WTC11 (cell line): Measurements from ENCODE around the gene TMEM179. TPM values are rescaled to one million over a fixed set of nuclear protein-coding genes. Genes with fewer than 3 reads are reported as not detected.

Experiments
- ATAC-seq: fragments of 200-7000 bp; cut with Tn5 transposase; 2 replicates; pipeline ENCODE4 v1.10.0; 2021; ENCODE audit warnings: mild to moderate bottlenecking, moderate library complexity
- CTCF ChIA-PET: fragments of 300-600 bp; sonication (Branson Sonifier 250); formaldehyde crosslinking; loops from one replicate; lab custom pipeline; 2021; ENCODE audit warnings: antibody characterized with exemption; lab: Charles Lee
- POLR2A ChIA-PET: fragments of 350-600 bp; sonication (Branson Sonifier 250); formaldehyde crosslinking; loops from one replicate; lab custom pipeline; 2021; ENCODE audit warnings: antibody characterized with exemption; lab: Charles Lee
- DNase-seq: peaks from one replicate; pipeline ENCODE4 v3.0.0; 2021; ENCODE audit warnings: low spot score
- H3K27ac Mint-ChIP-seq: 2 replicates; pipeline ENCODE4 v1.8.0; 2021; ENCODE audit warnings: mixed read lengths
- H3K27me3 Mint-ChIP-seq: 2 replicates; pipeline ENCODE4 v1.8.0; 2021; ENCODE audit warnings: low read depth, mild to moderate bottlenecking, moderate library complexity, mixed read lengths
- H3K36me3 Mint-ChIP-seq: 2 replicates; pipeline ENCODE4 v1.8.0; 2021; ENCODE audit warnings: mixed read lengths
- H3K4me1 Mint-ChIP-seq: 2 replicates; pipeline ENCODE4 v1.8.0; 2022; ENCODE audit warnings: mixed read lengths
- H3K4me3 Mint-ChIP-seq: 2 replicates; pipeline ENCODE4 v1.8.0; 2021; ENCODE audit warnings: mild to moderate bottlenecking, moderate library complexity, mixed read lengths
- H3K9me3 Mint-ChIP-seq: 2 replicates; pipeline ENCODE4 v1.8.0; 2021; ENCODE audit warnings: mixed read lengths
- ATF2 ChIP-seq: sonication (generic); formaldehyde crosslinking; IDR thresholded peaks from 2 replicates; pipeline ENCODE4 v1.8.1; 2022; ENCODE audit warnings: low read depth, missing genetic modification reagents, borderline replicate concordance
- E2F4 ChIP-seq: sonication (generic); formaldehyde crosslinking; IDR thresholded peaks from 2 replicates; pipeline ENCODE4 v1.8.1; 2022; ENCODE audit warnings: low read depth, mild to moderate bottlenecking, moderate library complexity, missing genetic modification reagents, borderline replicate concordance
- EMX1 ChIP-seq: fragments of 250-450 bp; sonication (Bioruptor Pico); IDR thresholded peaks from 2 replicates; pipeline ENCODE4 v1.8.0; 2021; ENCODE audit warnings: mild to moderate bottlenecking
- FOXK1 ChIP-seq: sonication (generic); formaldehyde crosslinking; IDR thresholded peaks from 2 replicates; pipeline ENCODE4 v1.8.0; 2022; ENCODE audit warnings: mild to moderate bottlenecking, moderate library complexity, missing genetic modification reagents
- GABPB1 ChIP-seq: sonication (generic); formaldehyde crosslinking; IDR thresholded peaks from 2 replicates; pipeline ENCODE4 v1.8.1; 2023; ENCODE audit warnings: mild to moderate bottlenecking, missing genetic modification reagents
- MAX ChIP-seq: sonication (generic); formaldehyde crosslinking; IDR thresholded peaks from 2 replicates; pipeline ENCODE4 v1.8.0; 2022; ENCODE audit warnings: mild to moderate bottlenecking, missing genetic modification reagents
- MXD4 ChIP-seq: fragments of 250-450 bp; sonication (Bioruptor Pico); IDR thresholded peaks from 2 replicates; pipeline ENCODE4 v1.8.0; 2021; ENCODE audit warnings: mild to moderate bottlenecking, moderate library complexity, borderline replicate concordance
- NR3C1 ChIP-seq: sonication (generic); formaldehyde crosslinking; conservative IDR thresholded peaks from 2 replicates; pipeline ENCODE4 v1.8.1; 2023; ENCODE audit warnings: low read depth, mild to moderate bottlenecking, missing genetic modification reagents
- PRRX2 ChIP-seq: fragments of 250-450 bp; sonication (Bioruptor Pico); IDR thresholded peaks from 2 replicates; pipeline ENCODE4 v1.8.0; 2021; ENCODE audit warnings: mild to moderate bottlenecking
- TCF7 ChIP-seq: sonication (generic); formaldehyde crosslinking; IDR thresholded peaks from 2 replicates; pipeline ENCODE4 v1.8.0; 2022; ENCODE audit warnings: mild to moderate bottlenecking, low read depth, missing genetic modification reagents, moderate library complexity
- USF1 ChIP-seq: sonication (generic); formaldehyde crosslinking; IDR thresholded peaks from 2 replicates; pipeline ENCODE4 v1.8.0; 2022; ENCODE audit warnings: mild to moderate bottlenecking, missing genetic modification reagents
- USF2 ChIP-seq: sonication (generic); formaldehyde crosslinking; IDR thresholded peaks from 2 replicates; pipeline ENCODE4 v1.8.1; 2023; ENCODE audit warnings: mild to moderate bottlenecking, missing genetic modification reagents, moderate library complexity
- ZMAT4 ChIP-seq: fragments of 250-450 bp; sonication (Bioruptor Pico); IDR thresholded peaks from 2 replicates; pipeline ENCODE4 v1.9.0; 2021; ENCODE audit warnings: mild to moderate bottlenecking
- ZNF263 ChIP-seq: sonication (generic); formaldehyde crosslinking; IDR thresholded peaks from 2 replicates; pipeline ENCODE4 v1.8.1; 2022; ENCODE audit warnings: low read depth, mild to moderate bottlenecking, moderate library complexity, missing genetic modification reagents
- ZNF281 ChIP-seq: sonication (generic); formaldehyde crosslinking; IDR thresholded peaks from 2 replicates; pipeline ENCODE4 v1.8.0; 2023; ENCODE audit warnings: mild to moderate bottlenecking, missing genetic modification reagents
- ZNF416 ChIP-seq: fragments of 250-450 bp; sonication (Bioruptor Pico); IDR thresholded peaks from 2 replicates; pipeline ENCODE4 v1.9.0; 2021; ENCODE audit warnings: mild to moderate bottlenecking, inconsistent platforms
- ZSCAN18 ChIP-seq: fragments of 250-450 bp; sonication (Bioruptor Pico); IDR thresholded peaks from 2 replicates; pipeline ENCODE4 v2.1.2; 2022; ENCODE audit warnings: mild to moderate bottlenecking, moderate library complexity
- total RNA-seq: library from RNA; stranded (reverse); gene quantifications from 3 replicates; pipeline ENCODE4 v1.2.3, GENCODE V29; 2021

TMEM179 gene
- total RNA-seq, 1 experiment from 2014 or later = 2.4 TPM

GRCh38 chr14:104652386-104652785, 47.8 kb upstream of the TMEM179 start:
- peaks cover 25% of the 10 kb centered on the region for H3K9me3 Mint-ChIP-seq
- no peak overlapping the region for H3K4me3 Mint-ChIP-seq
- H3K27ac Mint-ChIP-seq = no peak overlapping the region
- no peak for DNase-seq
- H3K36me3 Mint-ChIP-seq = peaks cover 19% of the 10 kb centered on the region
- ChIA-PET CTCF (interaction anchor here (1.2 to 2.2 kb wide), 6 partner anchors 8 to 211 kb away, joined by 4 to 15 read pairs (median 10); partner anchors contain the start of gene ADSS1), POLR2A (no interaction called here)
- TF ChIP-seq NR3C1 (CRISPR knock-in tag) (no peak), FOXK1 (CRISPR knock-in tag) (no peak), ATF2 (CRISPR knock-in tag) (no peak), E2F4 (no peak)
- H3K27me3 Mint-ChIP-seq = peaks cover 45% of the 10 kb centered on the region
- no peaks in the 10 kb centered on the region for H3K4me1 Mint-ChIP-seq
- no peak for ATAC-seq

- DNase-seq (peak; percentile 40), ATAC-seq (peak; percentile 35; the same call in 1 of the 2 replicates)
- Mint-ChIP-seq H3K4me3 (no peak overlapping the region), H3K27me3 (peaks cover 45% of the 10 kb centered on the region), H3K27ac (no peak overlapping the region), H3K36me3 (peaks cover 19% of the 10 kb centered on the region), H3K9me3 (peaks cover 25% of the 10 kb centered on the region), H3K4me1 (no peaks in the 10 kb centered on the region)
- ChIA-PET CTCF (interaction anchor here (0.6 to 2.2 kb wide), 16 partner anchors 9 to 296 kb away, joined by 3 to 15 read pairs (median 4); partner anchors contain the start of gene ADSS1), POLR2A (no interaction called here)
- no peak for TF ChIP-seq MXD4 (CRISPR knock-in tag)
- TF ChIP-seq USF1 = peak; percentile 67; the same call in 1 of the 2 replicates
- no peak for TF ChIP-seq ZNF416 (CRISPR knock-in tag)
- no peak for TF ChIP-seq FOXK1 (CRISPR knock-in tag)
- peak; percentile 84 for TF ChIP-seq MAX
- TF ChIP-seq ZMAT4 (CRISPR knock-in tag) = no peak
- no peak for TF ChIP-seq PRRX2
- TF ChIP-seq GABPB1 (CRISPR knock-in tag) = no peak
- no peak for TF ChIP-seq ZNF263 (CRISPR knock-in tag)
- peak; percentile 70 for TF ChIP-seq USF2 (CRISPR knock-in tag)
- no peak for TF ChIP-seq TCF7 (CRISPR knock-in tag)
- TF ChIP-seq ZNF281 (CRISPR knock-in tag) = no peak
- no peak for TF ChIP-seq ZSCAN18
- no peak for TF ChIP-seq EMX1
Observed at GRCh38 chr14:104651876-104652260, 47.3 kb upstream of the TMEM179 start.
